ENCODE results near the gene SREBF2. TPM values are rescaled to one million over a fixed set of nuclear protein-coding genes. Genes with fewer than 3 reads are reported as not detected.

The SREBF2 gene
- total and polyA plus RNA-seq, 2 donors (not counting 3 experiments of a cell fraction or from before 2014, with no cell fraction given) = 101 to 136 TPM

DNA sequence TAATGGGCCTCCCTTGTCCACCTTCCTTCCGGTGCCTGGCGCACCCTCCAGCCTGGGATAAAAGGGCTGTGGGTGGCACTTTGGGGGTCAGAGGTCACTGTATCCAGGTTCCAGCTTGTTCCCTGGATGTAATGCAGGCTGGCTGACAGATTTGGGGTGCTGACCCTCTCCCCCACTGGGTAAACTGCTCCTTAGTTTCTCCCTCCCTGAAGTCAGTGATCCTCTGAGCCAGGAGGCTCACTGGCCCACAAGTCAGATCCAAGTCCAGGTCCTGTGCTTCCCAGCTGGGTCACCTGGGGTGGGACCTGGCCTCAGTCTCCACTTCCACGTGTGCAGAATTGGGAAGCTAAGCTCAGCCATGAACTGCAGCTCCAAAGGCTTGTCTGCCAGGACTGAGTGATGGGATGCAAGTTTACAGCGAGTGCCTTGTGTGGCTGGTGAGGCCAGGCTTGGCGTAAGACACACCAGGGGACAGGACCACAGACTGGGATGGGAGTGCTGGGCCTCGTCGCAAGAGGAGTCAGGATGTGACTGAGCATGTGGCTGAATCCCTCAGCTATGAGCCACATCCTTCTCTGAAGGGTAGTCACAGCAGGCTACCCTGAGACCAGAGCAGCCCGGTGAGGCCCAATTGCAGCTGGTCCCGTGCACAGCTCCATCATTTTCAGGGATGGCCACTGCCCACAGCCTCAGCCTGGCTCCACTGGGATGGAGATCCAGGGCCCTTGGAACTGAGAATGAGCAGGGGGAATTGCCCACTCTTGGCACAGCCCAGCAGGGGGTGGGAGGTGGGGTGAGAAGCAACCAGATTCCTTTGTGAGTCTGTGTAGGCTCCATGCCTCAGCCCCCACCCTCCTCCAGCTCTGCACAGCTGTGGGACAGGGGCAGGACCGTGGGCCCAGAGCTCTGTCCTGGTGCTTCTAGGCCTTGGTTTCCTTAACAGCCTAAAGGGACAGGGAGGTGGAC, 74.8 kb downstream of the SREBF2 start:
- FAIRE-seq = no peak
- CTCF ChIA-PET = interaction anchor here (1.1 to 2.8 kb wide), 6 partner anchors 18 to 536 kb away, joined by 3 to 16 read pairs (median 5); partner anchors contain the start of gene TNFRSF13C

More for the DNA sequence above, 74.8 kb downstream of the SREBF2 start:
- Histone ChIP-seq H3K79me2 (ENCODE audit: control insufficient read depth, insufficient read depth, low read length) (no peaks in the 10 kb centered on the region), H3K9ac (replicated peaks; ENCODE audit: extremely low read depth, insufficient read depth, low read length) (no peak overlapping the region), H3K4me1 (ENCODE audit: control insufficient read depth, extremely low read depth, insufficient read depth, low read length) (peaks cover 6% of the 10 kb centered on the region), H3K9me3 (replicated peaks; ENCODE audit: control insufficient read depth, insufficient read depth, low read length) (no peaks in the 10 kb centered on the region), H3K27me3 (ENCODE audit: control insufficient read depth in 2 of 2, insufficient read depth in 2 of 2, low read length in 2 of 2) (peaks cover 20 to 33% of the 10 kb centered on the region in 2 experiments), H3K4me2 (ENCODE audit: insufficient read depth, low read length) (no peak overlapping the region), H3K27ac (ENCODE audit: insufficient read depth, low read depth, low read length) (no peak overlapping the region), H3K36me3 (ENCODE audit: control insufficient read depth in 2 of 2, extremely low read depth in 1 of 2, insufficient read depth in 2 of 2, low read length in 2 of 2) (peaks cover 7 to 18% of the 10 kb centered on the region in 2 experiments), H3K4me3 (replicated peaks in 1 of 3; ENCODE audit: insufficient read depth in 1 of 3, low read depth in 1 of 3, low read length in 3 of 3) (no peak overlapping the region), H3K9me1 (replicated peaks; ENCODE audit: control insufficient read depth, extremely low read depth, insufficient read depth, low read length) (no peaks in the 10 kb centered on the region), H4K20me1 (replicated peaks; ENCODE audit: control insufficient read depth, extremely low read depth, insufficient read depth, low read length) (no peaks in the 10 kb centered on the region), H2AFZ (ENCODE audit: low read depth, low read length) (no peak overlapping the region)
- dilution Hi-C loops (cut with MboI; ENCODE audit: extremely low pct_ligation_motif_present, low sequenced_read_pairs) (no loop called here), intact Hi-C loops (cut with micrococcal nuclease) (no loop called here)
- DNase-seq (ENCODE audit: low read depth, low spot score) = no peak
- TF ChIP-seq, protein P1, sequence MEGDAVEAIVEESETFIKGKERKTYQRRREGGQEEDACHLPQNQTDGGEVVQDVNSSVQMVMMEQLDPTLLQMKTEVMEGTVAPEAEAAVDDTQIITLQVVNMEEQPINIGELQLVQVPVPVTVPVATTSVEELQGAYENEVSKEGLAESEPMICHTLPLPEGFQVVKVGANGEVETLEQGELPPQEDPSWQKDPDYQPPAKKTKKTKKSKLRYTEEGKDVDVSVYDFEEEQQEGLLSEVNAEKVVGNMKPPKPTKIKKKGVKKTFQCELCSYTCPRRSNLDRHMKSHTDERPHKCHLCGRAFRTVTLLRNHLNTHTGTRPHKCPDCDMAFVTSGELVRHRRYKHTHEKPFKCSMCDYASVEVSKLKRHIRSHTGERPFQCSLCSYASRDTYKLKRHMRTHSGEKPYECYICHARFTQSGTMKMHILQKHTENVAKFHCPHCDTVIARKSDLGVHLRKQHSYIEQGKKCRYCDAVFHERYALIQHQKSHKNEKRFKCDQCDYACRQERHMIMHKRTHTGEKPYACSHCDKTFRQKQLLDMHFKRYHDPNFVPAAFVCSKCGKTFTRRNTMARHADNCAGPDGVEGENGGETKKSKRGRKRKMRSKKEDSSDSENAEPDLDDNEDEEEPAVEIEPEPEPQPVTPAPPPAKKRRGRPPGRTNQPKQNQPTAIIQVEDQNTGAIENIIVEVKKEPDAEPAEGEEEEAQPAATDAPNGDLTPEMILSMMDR (IDR thresholded peaks at IDR 0.05; ENCODE audit: extremely low read depth in 1 of 2, insufficient read depth in 1 of 2, low read depth in 1 of 2, low read length in 2 of 2) = no peak
- TF ChIP-seq POLR2AphosphoS5 (IDR thresholded peaks at IDR 0.05; ENCODE audit: insufficient read depth, low read depth, low read length) = peak; percentile 12
- TF ChIP-seq POLR2A (IDR thresholded peaks at IDR 0.05; ENCODE audit: low read depth, low read length) = no peak
- BruUV-seq (replicated peaks) = no TSS peak
- POLR2A ChIA-PET = no interaction called here

Data from endothelial cell of umbilical vein (primary cell).